Gastroesophageal sphincter (tissue), 4 donors: ENCODE results near the gene CALML3. TPM values are rescaled to one million over a fixed set of nuclear protein-coding genes. Genes with fewer than 3 reads are reported as not detected.

Experiments
- ATAC-seq: fragments of 150-250 bp; one replicate; pipeline ENCODE4 v1.9.1; 2016; ENCODE audit warnings: mild to moderate bottlenecking, moderate library complexity
- H3K27ac ChIP-seq, 4 donors: fragments of 200-600 bp; sonication (generic) in 3 of 4; 1 replicate in 3 of 4; 2 replicates in 1 of 4; pipeline ENCODE4 v1.5.1; 2016 to 2019
- H3K27me3 ChIP-seq: fragments of 200-600 bp; sonication (generic); one replicate; pipeline ENCODE4 v1.5.1; 2019
- H3K36me3 ChIP-seq, 2 donors: fragments of 200-600 bp; sonication (generic); one replicate each; pipeline ENCODE4 v1.5.1; 2019; ENCODE audit warnings: control low read depth in 1 of 2
- H3K4me1 ChIP-seq, 3 donors: fragments of 200-600 bp; sonication (generic); 1 replicate in 2 of 3; 2 replicates in 1 of 3; pipeline ENCODE4 v1.5.1; 2016 to 2019; ENCODE audit warnings: control low read depth in 2 of 3
- H3K4me3 ChIP-seq, 2 donors: fragments of 200-600 bp; sonication (generic); one replicate each; pipeline ENCODE4 v1.5.1; 2019; ENCODE audit warnings: mild to moderate bottlenecking in 1 of 2, moderate library complexity in 1 of 2
- H3K9me3 ChIP-seq, 3 donors: fragments of 200-600 bp; sonication (generic); one replicate each; pipeline ENCODE4 v1.5.1; 2017 to 2019; ENCODE audit warnings: control low read depth in 2 of 3
- EP300 ChIP-seq: sonication (generic); formaldehyde crosslinking; IDR thresholded peaks from one replicate; pipeline ENCODE4 v1.6.1; 2017; ENCODE audit warnings: antibody characterized with exemption, mild to moderate bottlenecking
- POLR2A ChIP-seq, 2 donors: fragments of 450-650 bp; IDR thresholded peaks; one replicate each; pipeline ENCODE4 v1.6.1; 2017; ENCODE audit warnings: antibody characterized with exemption in 2 of 2, mild to moderate bottlenecking in 2 of 2, moderate library complexity in 1 of 2
- POLR2AphosphoS5 ChIP-seq: sonication (generic); formaldehyde crosslinking; IDR thresholded peaks from one replicate; pipeline ENCODE4 v1.6.1; 2017; ENCODE audit warnings: antibody characterized with exemption
- WGBS, 2 donors: methylation state at CpG; one replicate each; pipeline ENCODE4 v1.1.5; 2018; ENCODE audit warnings: low coverage in 1 of 2; 5-methylcytosine and 5-hydroxymethylcytosine counted together
- total RNA-seq, 4 donors: library from RNA; depleted of rRNA; stranded (reverse); fragments of >200 nt; gene quantifications; one replicate each; pipeline ENCODE4 v1.1.0, GENCODE V29; 2016
- TF ChIP-seq, protein P1 (sequence below), 4 experiments: fragments of 200-600 bp in 2 of 4; fragments of 450-650 bp in 2 of 4; sonication (generic) in 1 of 4; IDR thresholded peaks; one replicate each; pipeline ENCODE4 v1.5.1; 2017 to 2019; ENCODE audit warnings: antibody characterized with exemption in 4 of 4, mild to moderate bottlenecking in 2 of 4, moderate library complexity in 2 of 4

CALML3 gene
- total RNA-seq, 4 donors from 2014 or later, result 0.13 to 19.4 (median 1.9) TPM; not detected in 1

DNA sequence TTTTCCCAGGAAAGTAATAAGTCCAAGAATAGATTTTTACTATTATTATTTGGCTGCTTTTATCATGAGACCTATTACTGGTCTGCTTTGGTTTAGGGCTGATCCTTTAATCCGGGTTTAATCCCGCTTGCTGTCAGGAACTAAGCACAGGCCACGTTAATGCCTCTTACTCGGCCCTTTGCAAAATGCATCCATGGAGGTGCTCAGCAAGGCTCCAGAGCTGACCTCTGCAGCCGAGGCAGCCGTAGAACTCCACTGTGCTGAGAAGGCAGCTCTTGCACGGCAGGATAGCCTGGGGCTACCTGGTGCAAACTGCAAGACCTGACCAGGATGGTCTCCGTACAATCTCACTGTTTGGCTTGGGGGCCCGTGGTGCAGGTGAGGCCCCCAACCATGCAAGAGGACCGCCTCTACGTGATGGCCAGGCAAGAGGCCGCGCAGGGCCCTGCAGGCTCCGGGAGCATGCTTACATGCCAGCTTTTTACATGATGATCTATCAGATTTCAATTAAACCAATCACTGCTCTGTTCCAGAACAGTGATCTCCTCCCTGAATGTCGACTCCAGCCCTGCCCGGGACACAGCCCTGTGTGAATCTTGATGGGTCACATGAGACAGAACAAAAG, 10.4 kb upstream of the CALML3 start:
- WGBS, 2 donors, result 59 to 76% methylated on average over 4 to 6 of the region's 16 CpGs
- H3K27me3 ChIP-seq, result no peaks in the 10 kb centered on the region
- H3K27ac ChIP-seq, result no peak overlapping the region
- ATAC-seq, result no peak
- no peak overlapping the region for H3K4me3 ChIP-seq
- peaks cover 0 to 15% (median 0%) of the 10 kb centered on the region in 3 donors for H3K4me1 ChIP-seq
- H3K9me3 ChIP-seq, result no peaks in the 10 kb centered on the region
- TF ChIP-seq, protein P1, sequence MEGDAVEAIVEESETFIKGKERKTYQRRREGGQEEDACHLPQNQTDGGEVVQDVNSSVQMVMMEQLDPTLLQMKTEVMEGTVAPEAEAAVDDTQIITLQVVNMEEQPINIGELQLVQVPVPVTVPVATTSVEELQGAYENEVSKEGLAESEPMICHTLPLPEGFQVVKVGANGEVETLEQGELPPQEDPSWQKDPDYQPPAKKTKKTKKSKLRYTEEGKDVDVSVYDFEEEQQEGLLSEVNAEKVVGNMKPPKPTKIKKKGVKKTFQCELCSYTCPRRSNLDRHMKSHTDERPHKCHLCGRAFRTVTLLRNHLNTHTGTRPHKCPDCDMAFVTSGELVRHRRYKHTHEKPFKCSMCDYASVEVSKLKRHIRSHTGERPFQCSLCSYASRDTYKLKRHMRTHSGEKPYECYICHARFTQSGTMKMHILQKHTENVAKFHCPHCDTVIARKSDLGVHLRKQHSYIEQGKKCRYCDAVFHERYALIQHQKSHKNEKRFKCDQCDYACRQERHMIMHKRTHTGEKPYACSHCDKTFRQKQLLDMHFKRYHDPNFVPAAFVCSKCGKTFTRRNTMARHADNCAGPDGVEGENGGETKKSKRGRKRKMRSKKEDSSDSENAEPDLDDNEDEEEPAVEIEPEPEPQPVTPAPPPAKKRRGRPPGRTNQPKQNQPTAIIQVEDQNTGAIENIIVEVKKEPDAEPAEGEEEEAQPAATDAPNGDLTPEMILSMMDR (IDR thresholded peaks at IDR 0.05), result no peak
- TF ChIP-seq POLR2AphosphoS5, result peak; percentile 17
- no peaks in the 10 kb centered on the region for H3K36me3 ChIP-seq

DNA sequence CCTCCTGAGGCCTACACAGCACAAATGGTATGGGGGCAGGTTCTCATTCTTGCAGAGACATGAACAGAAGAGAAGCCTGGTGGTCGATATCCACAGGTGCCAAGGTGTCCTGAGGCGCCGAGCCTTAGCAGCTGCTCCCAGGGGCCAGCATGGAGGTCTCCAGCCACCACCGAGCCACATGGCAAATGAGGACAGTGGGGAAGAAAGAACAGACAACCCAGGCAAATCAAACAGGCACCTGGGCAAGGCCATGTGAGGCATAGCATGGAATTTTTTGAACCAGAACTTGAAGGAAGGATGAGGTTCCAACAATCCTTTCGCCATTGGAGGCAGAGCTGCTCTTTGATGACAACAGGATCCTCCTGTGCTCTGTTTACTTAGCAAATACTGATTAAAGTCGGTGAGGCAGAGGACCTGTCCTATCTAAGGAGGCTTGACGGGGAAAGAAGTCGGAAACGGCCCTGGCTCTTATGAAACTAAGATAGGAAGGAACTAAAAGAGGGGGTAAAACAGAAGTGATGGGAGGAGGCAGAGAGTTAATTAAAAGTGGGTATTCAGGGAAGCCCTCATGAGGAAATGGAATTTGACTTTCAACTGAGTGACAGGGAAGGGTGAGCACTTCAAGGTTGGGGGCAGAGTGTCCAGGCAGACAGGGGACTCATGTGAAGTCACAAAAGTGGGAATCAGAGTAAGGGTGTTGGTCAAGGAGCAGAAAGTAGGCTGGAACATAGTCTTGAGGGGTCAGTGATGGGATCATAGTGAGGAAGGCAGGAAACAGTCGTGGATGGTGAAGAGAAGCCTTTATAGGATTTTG, 8.6 kb upstream of the CALML3 start:
- H3K36me3 ChIP-seq, result no peaks in the 10 kb centered on the region
- H3K4me3 ChIP-seq, result no peak overlapping the region
- H3K4me1 ChIP-seq, result peaks cover 0 to 15% (median 0%) of the 10 kb centered on the region in 3 donors
- H3K9me3 ChIP-seq, result no peaks in the 10 kb centered on the region
- WGBS, 2 donors, result 75 to 100% methylated on average over 3 to 6 of the region's 10 CpGs
- TF ChIP-seq, protein P1 (IDR thresholded peaks at IDR 0.05), result no peak
- TF ChIP-seq EP300 (no peak), POLR2AphosphoS5 (no peak), POLR2A (IDR thresholded peaks at IDR 0.05) (no peak)
- peak overlapping the region in 1 of 4 donors; percentile 46 for H3K27ac ChIP-seq
- ATAC-seq, result no peak
- no peaks in the 10 kb centered on the region for H3K27me3 ChIP-seq

DNA sequence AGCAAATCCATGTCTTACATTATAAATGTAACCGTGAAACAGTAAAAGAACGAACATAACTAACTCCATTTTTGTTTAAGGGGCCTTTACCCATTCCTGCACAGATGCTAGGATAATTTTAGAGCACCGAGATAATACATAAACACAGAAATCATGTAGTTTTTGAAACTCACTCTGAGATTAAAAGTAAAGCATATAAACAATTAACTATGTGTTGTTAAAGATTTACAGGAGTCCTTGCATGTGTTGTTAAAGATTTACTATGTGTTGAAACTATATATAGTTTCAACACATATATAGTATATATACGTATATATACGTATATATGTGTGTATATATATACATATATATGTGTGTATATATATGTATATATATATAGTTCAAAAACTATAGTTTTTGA, 7.2 kb upstream of the CALML3 start:
- ATAC-seq, result no peak
- Histone ChIP-seq H3K9me3 (no peaks in the 10 kb centered on the region), H3K4me1 (peaks cover 0 to 15% (median 0%) of the 10 kb centered on the region in 3 donors), H3K27ac (peak overlapping the region in 3 of 4 donors; percentile 37 to 46 (median 45)), H3K27me3 (no peaks in the 10 kb centered on the region), H3K4me3 (no peak overlapping the region), H3K36me3 (no peaks in the 10 kb centered on the region)
- TF ChIP-seq POLR2AphosphoS5, result no peak
- no peak for TF ChIP-seq EP300
- TF ChIP-seq, protein P1 (IDR thresholded peaks at IDR 0.05), result no peak
- TF ChIP-seq POLR2A (IDR thresholded peaks at IDR 0.05), result no peak
- WGBS, 2 donors, result 33 to 44% methylated on average over 5 of the region's 5 CpGs

DNA sequence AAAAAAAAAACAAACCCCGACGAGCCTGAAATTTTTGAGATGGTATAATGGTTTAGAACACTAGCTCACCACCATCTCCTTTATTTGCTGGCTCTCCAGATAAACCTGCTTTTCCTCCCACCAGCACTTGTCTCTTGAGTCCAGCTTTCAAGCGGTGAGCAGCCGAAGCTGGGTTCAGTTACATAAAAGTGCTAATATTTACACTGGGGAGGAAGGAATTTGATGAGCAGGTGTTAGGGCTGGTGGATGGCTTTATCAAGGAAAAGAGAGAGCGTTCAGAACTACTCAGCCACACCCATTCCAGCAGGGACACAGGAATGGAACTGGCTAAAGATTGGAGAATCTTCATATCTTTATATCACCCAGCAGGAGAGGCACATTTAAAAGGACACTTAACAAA, 6.6 kb upstream of the CALML3 start:
- Histone ChIP-seq H3K36me3 (no peaks in the 10 kb centered on the region), H3K9me3 (no peaks in the 10 kb centered on the region), H3K4me1 (peaks cover 0 to 15% (median 0%) of the 10 kb centered on the region in 3 donors), H3K27ac (peak overlapping the region in 1 of 4 donors; percentile 11), H3K27me3 (no peaks in the 10 kb centered on the region), H3K4me3 (no peak overlapping the region)
- TF ChIP-seq, protein P1 (IDR thresholded peaks at IDR 0.05), result no peak
- TF ChIP-seq EP300, result no peak
- 32 to 55% methylated on average over 3 to 5 of the region's 5 CpGs for WGBS, 2 donors
- ATAC-seq, result no peak

DNA sequence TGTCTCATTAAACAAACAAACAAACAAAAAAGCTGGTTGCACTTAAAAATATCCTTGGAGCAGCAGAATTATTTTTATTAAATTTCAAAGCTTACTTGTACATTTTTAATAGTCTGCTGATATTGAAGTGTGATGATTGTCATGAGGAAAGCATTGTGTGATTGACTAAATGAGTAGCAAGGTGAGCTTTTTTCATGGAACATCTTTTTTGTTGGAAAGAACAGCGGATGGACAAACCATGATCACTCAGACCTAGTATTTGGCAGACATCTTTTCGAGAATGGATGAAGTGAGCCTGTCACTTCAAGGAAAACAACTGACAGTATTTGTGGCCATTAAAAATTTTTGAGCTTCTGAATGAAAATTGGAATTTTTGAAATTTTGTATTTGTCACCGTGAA, 5.7 kb upstream of the CALML3 start:
- no peaks in the 10 kb centered on the region for H3K27me3 ChIP-seq
- H3K36me3 ChIP-seq, result no peaks in the 10 kb centered on the region
- H3K4me3 ChIP-seq, result no peak overlapping the region
- TF ChIP-seq, protein P1 (IDR thresholded peaks at IDR 0.05), result no peak
- TF ChIP-seq POLR2A (IDR thresholded peaks at IDR 0.05) (no peak), POLR2AphosphoS5 (no peak)
- WGBS, 2 donors, result 94 to 96% methylated on average over 3 of the region's 3 CpGs
- no peak overlapping the region for H3K27ac ChIP-seq
- ATAC-seq, result no peak
- H3K4me1 ChIP-seq, result peaks cover 0 to 15% (median 0%) of the 10 kb centered on the region in 3 donors
- no peaks in the 10 kb centered on the region for H3K9me3 ChIP-seq
